SK-N-SH treated with all-trans-retinoic acid at 6 μM for 48 hours (cell line): ENCODE results near the gene CASP6.

ENCODE experiments used
- ARNTL ChIP-seq: fragments of 450-650 bp; formaldehyde crosslinking; IDR thresholded peaks from 2 replicates; pipeline ENCODE4 v1.5.0; 2020; ENCODE audit warnings: low read depth, mild to moderate bottlenecking, moderate library complexity, borderline replicate concordance
- BACH2 ChIP-seq: fragments of 250-450 bp; sonication (Bioruptor Pico); IDR thresholded peaks from 2 replicates; pipeline ENCODE4 v1.9.0; 2021; ENCODE audit warnings: mild to moderate bottlenecking, borderline replicate concordance
- OSR1 ChIP-seq: fragments of 250-450 bp; sonication (Bioruptor Pico); IDR thresholded peaks from 2 replicates; pipeline ENCODE4 v1.8.0; 2022; ENCODE audit warnings: moderate library complexity, mild to moderate bottlenecking, inconsistent platforms
- PPARA ChIP-seq: fragments of 250-450 bp; sonication (Bioruptor Pico); IDR thresholded peaks from 2 replicates; pipeline ENCODE4 v1.5.0; 2020; ENCODE audit warnings: mild to moderate bottlenecking, borderline replicate concordance
- RARB ChIP-seq: fragments of 250-450 bp; sonication (Bioruptor Pico); IDR thresholded peaks from 2 replicates; pipeline ENCODE4 v1.8.0; 2021; ENCODE audit warnings: mild to moderate bottlenecking, moderate library complexity
- TCF4 ChIP-seq: fragments of 250-450 bp; sonication (Bioruptor Pico); IDR thresholded peaks from 2 replicates; pipeline ENCODE4 v1.8.0; 2021; ENCODE audit warnings: mild to moderate bottlenecking, moderate library complexity, borderline replicate concordance
- TF ChIP-seq, protein P1 (sequence below): fragments of 250-450 bp; sonication (Bioruptor Pico); IDR thresholded peaks from 2 replicates; pipeline ENCODE4 v1.8.0; 2020; ENCODE audit warnings: mild to moderate bottlenecking, moderate library complexity, borderline replicate concordance
- TF ChIP-seq, protein P2 (sequence below): fragments of 250-450 bp; sonication (Bioruptor Pico); IDR thresholded peaks from 2 replicates; pipeline ENCODE4 v1.5.1; 2020; ENCODE audit warnings: low read depth, mild to moderate bottlenecking, moderate library complexity
- TF ChIP-seq, protein P3 (sequence below): fragments of 250-450 bp; sonication (Bioruptor Pico); IDR thresholded peaks from 2 replicates; pipeline ENCODE4 v1.5.0; 2020; ENCODE audit warnings: mild to moderate bottlenecking, moderate library complexity

DNA sequence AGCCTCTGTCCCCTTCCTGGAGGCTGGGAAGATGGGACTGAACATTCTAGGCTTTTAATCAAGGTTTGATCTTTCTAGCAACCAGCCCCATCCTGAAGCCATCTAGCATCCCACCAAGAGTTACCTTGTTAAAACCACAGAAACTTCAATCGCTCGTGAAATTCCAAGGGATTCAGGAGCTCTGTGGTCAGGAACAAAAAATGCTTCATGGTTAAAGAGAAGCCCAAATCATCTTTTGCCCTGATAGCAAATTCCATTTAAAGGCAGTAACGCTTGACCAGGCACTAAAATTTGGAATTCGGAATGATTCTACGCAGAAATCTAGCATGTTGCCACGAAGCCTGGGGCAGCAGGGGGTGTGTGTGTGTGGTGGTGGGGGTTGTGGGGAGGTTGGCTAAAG is 47.8 kb downstream of the CASP6 start:
- TF ChIP-seq, protein P1, sequence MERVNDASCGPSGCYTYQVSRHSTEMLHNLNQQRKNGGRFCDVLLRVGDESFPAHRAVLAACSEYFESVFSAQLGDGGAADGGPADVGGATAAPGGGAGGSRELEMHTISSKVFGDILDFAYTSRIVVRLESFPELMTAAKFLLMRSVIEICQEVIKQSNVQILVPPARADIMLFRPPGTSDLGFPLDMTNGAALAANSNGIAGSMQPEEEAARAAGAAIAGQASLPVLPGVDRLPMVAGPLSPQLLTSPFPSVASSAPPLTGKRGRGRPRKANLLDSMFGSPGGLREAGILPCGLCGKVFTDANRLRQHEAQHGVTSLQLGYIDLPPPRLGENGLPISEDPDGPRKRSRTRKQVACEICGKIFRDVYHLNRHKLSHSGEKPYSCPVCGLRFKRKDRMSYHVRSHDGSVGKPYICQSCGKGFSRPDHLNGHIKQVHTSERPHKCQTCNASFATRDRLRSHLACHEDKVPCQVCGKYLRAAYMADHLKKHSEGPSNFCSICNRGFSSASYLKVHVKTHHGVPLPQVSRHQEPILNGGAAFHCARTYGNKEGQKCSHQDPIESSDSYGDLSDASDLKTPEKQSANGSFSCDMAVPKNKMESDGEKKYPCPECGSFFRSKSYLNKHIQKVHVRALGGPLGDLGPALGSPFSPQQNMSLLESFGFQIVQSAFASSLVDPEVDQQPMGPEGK (CRISPR knock-in tag) = no peak
- no peak for TF ChIP-seq PPARA
- TF ChIP-seq OSR1 = no peak
- TF ChIP-seq, protein P2, sequence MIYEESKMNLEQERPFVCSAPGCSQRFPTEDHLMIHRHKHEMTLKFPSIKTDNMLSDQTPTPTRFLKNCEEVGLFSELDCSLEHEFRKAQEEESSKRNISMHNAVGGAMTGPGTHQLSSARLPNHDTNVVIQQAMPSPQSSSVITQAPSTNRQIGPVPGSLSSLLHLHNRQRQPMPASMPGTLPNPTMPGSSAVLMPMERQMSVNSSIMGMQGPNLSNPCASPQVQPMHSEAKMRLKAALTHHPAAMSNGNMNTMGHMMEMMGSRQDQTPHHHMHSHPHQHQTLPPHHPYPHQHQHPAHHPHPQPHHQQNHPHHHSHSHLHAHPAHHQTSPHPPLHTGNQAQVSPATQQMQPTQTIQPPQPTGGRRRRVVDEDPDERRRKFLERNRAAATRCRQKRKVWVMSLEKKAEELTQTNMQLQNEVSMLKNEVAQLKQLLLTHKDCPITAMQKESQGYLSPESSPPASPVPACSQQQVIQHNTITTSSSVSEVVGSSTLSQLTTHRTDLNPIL (CRISPR knock-in tag) = no peak
- TF ChIP-seq ARNTL = no peak
- TF ChIP-seq TCF4 (CRISPR knock-in tag) = no peak
- TF ChIP-seq, protein P3, sequence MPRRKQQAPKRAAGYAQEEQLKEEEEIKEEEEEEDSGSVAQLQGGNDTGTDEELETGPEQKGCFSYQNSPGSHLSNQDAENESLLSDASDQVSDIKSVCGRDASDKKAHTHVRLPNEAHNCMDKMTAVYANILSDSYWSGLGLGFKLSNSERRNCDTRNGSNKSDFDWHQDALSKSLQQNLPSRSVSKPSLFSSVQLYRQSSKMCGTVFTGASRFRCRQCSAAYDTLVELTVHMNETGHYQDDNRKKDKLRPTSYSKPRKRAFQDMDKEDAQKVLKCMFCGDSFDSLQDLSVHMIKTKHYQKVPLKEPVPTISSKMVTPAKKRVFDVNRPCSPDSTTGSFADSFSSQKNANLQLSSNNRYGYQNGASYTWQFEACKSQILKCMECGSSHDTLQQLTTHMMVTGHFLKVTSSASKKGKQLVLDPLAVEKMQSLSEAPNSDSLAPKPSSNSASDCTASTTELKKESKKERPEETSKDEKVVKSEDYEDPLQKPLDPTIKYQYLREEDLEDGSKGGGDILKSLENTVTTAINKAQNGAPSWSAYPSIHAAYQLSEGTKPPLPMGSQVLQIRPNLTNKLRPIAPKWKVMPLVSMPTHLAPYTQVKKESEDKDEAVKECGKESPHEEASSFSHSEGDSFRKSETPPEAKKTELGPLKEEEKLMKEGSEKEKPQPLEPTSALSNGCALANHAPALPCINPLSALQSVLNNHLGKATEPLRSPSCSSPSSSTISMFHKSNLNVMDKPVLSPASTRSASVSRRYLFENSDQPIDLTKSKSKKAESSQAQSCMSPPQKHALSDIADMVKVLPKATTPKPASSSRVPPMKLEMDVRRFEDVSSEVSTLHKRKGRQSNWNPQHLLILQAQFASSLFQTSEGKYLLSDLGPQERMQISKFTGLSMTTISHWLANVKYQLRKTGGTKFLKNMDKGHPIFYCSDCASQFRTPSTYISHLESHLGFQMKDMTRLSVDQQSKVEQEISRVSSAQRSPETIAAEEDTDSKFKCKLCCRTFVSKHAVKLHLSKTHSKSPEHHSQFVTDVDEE (CRISPR knock-in tag) = no peak
- TF ChIP-seq RARB (CRISPR knock-in tag) = no peak
- no peak for TF ChIP-seq BACH2 (CRISPR knock-in tag)
